ENCODE measurements around the gene MNDA.

DNA sequence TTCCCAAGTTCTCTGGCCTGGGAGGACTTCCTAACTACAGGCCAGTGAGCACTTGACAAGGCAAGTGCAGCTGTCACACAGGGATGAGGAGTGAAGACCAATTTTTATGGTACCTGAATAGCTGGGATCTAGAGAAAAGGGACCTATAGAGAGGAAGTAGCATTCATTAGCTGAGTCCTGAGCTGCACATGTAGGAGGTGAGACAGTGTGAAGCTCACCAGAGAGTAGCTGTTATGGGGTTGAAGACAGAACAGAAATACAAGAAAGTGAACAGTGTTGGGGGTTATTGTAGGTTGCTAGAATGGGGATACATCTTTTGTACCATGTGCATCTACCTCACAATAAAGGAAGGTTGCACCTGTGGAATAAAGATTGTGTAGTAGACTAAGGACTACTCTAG, 62.5 kb downstream of the MNDA start:
- TF ChIP-seq, protein P1, sequence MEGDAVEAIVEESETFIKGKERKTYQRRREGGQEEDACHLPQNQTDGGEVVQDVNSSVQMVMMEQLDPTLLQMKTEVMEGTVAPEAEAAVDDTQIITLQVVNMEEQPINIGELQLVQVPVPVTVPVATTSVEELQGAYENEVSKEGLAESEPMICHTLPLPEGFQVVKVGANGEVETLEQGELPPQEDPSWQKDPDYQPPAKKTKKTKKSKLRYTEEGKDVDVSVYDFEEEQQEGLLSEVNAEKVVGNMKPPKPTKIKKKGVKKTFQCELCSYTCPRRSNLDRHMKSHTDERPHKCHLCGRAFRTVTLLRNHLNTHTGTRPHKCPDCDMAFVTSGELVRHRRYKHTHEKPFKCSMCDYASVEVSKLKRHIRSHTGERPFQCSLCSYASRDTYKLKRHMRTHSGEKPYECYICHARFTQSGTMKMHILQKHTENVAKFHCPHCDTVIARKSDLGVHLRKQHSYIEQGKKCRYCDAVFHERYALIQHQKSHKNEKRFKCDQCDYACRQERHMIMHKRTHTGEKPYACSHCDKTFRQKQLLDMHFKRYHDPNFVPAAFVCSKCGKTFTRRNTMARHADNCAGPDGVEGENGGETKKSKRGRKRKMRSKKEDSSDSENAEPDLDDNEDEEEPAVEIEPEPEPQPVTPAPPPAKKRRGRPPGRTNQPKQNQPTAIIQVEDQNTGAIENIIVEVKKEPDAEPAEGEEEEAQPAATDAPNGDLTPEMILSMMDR (conservative IDR thresholded peaks at IDR 0.05; ENCODE audit: low read depth, low read length), result no peak
- no peak for TF ChIP-seq EZH2 (IDR thresholded peaks at IDR 0.05; ENCODE audit: borderline replicate concordance, low read depth, low read length, poor library complexity, severe bottlenecking)

Measured in A673 (cell line).